Gastrocnemius medialis (tissue), 4 donors: ENCODE measurements around the gene OPCML.

Source experiments
- POLR2A ChIP-seq, 2 donors: fragments of 450-650 bp; IDR thresholded peaks; one replicate each; pipeline ENCODE4 v1.6.1; 2017; ENCODE audit warnings: antibody characterized with exemption in 2 of 2, mild to moderate bottlenecking in 2 of 2, moderate library complexity in 2 of 2
- TF ChIP-seq, protein P1 (sequence below), 5 experiments: fragments of 450-650 bp in 3 of 5; fragments of 200-600 bp in 2 of 5; sonication (generic) in 2 of 5; IDR thresholded peaks in 4 of 5; conservative IDR thresholded peaks in 1 of 5; 1 replicate in 4 of 5; 2 replicates in 1 of 5; pipeline ENCODE4 v1.5.1; 2016 to 2019; ENCODE audit warnings: antibody characterized with exemption in 5 of 5, mild to moderate bottlenecking in 3 of 5, moderate library complexity in 3 of 5

DNA sequence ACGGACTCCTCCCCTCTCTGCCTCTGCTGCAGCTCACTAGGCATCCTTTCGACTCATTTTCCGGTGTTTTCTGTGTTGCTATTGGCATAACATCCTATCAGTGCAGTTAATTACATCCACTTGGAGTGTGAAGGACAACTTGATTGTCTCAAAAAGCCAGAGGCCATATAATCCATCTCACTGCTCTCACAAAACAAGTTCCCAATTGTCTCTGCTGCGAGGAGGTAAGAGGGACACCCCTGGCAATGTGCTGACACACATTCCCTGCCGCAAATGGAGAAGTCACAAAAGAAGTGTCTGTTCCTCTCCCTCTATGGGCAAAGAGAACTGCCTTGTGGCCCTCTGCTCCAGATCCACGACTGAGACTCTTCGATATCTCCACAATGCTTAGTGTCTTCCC is 618.4 kb downstream of the OPCML start:
- TF ChIP-seq, protein P1, sequence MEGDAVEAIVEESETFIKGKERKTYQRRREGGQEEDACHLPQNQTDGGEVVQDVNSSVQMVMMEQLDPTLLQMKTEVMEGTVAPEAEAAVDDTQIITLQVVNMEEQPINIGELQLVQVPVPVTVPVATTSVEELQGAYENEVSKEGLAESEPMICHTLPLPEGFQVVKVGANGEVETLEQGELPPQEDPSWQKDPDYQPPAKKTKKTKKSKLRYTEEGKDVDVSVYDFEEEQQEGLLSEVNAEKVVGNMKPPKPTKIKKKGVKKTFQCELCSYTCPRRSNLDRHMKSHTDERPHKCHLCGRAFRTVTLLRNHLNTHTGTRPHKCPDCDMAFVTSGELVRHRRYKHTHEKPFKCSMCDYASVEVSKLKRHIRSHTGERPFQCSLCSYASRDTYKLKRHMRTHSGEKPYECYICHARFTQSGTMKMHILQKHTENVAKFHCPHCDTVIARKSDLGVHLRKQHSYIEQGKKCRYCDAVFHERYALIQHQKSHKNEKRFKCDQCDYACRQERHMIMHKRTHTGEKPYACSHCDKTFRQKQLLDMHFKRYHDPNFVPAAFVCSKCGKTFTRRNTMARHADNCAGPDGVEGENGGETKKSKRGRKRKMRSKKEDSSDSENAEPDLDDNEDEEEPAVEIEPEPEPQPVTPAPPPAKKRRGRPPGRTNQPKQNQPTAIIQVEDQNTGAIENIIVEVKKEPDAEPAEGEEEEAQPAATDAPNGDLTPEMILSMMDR (IDR thresholded peaks at IDR 0.05 in 4 of 5, conservative IDR thresholded peaks at IDR 0.05 in 1 of 5): no peak
- no peak for TF ChIP-seq POLR2A (IDR thresholded peaks at IDR 0.05)
